SK-N-SH treated with all-trans-retinoic acid at 6 μM for 48 hours (cell line): ENCODE measurements around the gene FBXO3.

ENCODE experiments used
- ATAC-seq: fragments of 200-7000 bp; cut with Tn5 transposase; 3 replicates; pipeline ENCODE4 v1.9.1; 2020; ENCODE audit warnings: mild to moderate bottlenecking, moderate library complexity
- ARNTL ChIP-seq: fragments of 450-650 bp; formaldehyde crosslinking; IDR thresholded peaks from 2 replicates; pipeline ENCODE4 v1.5.0; 2020; ENCODE audit warnings: low read depth, mild to moderate bottlenecking, moderate library complexity, borderline replicate concordance
- BACH2 ChIP-seq: fragments of 250-450 bp; sonication (Bioruptor Pico); IDR thresholded peaks from 2 replicates; pipeline ENCODE4 v1.9.0; 2021; ENCODE audit warnings: mild to moderate bottlenecking, borderline replicate concordance
- CSDC2 ChIP-seq: fragments of 250-450 bp; sonication (Bioruptor Pico); IDR thresholded peaks from 2 replicates; pipeline ENCODE4 v1.5.0; 2020; ENCODE audit warnings: mild to moderate bottlenecking, moderate library complexity
- ESRRG ChIP-seq: fragments of 250-450 bp; sonication (Bioruptor Pico); IDR thresholded peaks from 2 replicates; pipeline ENCODE4 v1.6.1; 2021; ENCODE audit warnings: mild to moderate bottlenecking
- PPARA ChIP-seq: fragments of 250-450 bp; sonication (Bioruptor Pico); IDR thresholded peaks from 2 replicates; pipeline ENCODE4 v1.5.0; 2020; ENCODE audit warnings: mild to moderate bottlenecking, borderline replicate concordance
- RARB ChIP-seq: fragments of 250-450 bp; sonication (Bioruptor Pico); IDR thresholded peaks from 2 replicates; pipeline ENCODE4 v1.8.0; 2021; ENCODE audit warnings: mild to moderate bottlenecking, moderate library complexity
- SNAI2 ChIP-seq: fragments of 250-450 bp; sonication (Bioruptor Pico); IDR thresholded peaks from 2 replicates; pipeline ENCODE4 v1.5.0; 2020; ENCODE audit warnings: mild to moderate bottlenecking, moderate library complexity
- TOX ChIP-seq: fragments of 250-450 bp; sonication (Bioruptor Pico); IDR thresholded peaks from 2 replicates; pipeline ENCODE4 v1.8.0; 2021; ENCODE audit warnings: mild to moderate bottlenecking, moderate library complexity, borderline replicate concordance
- ZFP3 ChIP-seq: fragments of 250-450 bp; sonication (Bioruptor Pico); IDR thresholded peaks from 2 replicates; pipeline ENCODE4 v1.5.0; 2020; ENCODE audit warnings: mild to moderate bottlenecking, moderate library complexity
- ZFP30 ChIP-seq: fragments of 450-650 bp; formaldehyde crosslinking; IDR thresholded peaks from 2 replicates; pipeline ENCODE4 v1.5.0; 2022; ENCODE audit warnings: mild to moderate bottlenecking, moderate library complexity
- ZNF70 ChIP-seq: fragments of 450-650 bp; formaldehyde crosslinking; IDR thresholded peaks from 2 replicates; pipeline ENCODE4 v1.5.0; 2020; ENCODE audit warnings: mild to moderate bottlenecking, moderate library complexity
- ZNF8 ChIP-seq: fragments of 450-650 bp; formaldehyde crosslinking; IDR thresholded peaks from 2 replicates; pipeline ENCODE4 v1.5.0; 2020; ENCODE audit warnings: mild to moderate bottlenecking, moderate library complexity
- TF ChIP-seq, protein P1 (sequence below): fragments of 250-450 bp; sonication (Bioruptor Pico); IDR thresholded peaks from 2 replicates; pipeline ENCODE4 v1.8.0; 2021; ENCODE audit warnings: low read depth, mild to moderate bottlenecking, moderate library complexity, borderline replicate concordance
- TF ChIP-seq, protein P2 (sequence below): fragments of 250-450 bp; sonication (Bioruptor Pico); IDR thresholded peaks from 2 replicates; pipeline ENCODE4 v1.5.0; 2020; ENCODE audit warnings: mild to moderate bottlenecking, moderate library complexity
- TF ChIP-seq, protein P3 (sequence below): fragments of 250-450 bp; sonication (Bioruptor Pico); IDR thresholded peaks from 2 replicates; pipeline ENCODE4 v1.5.1; 2021; ENCODE audit warnings: mild to moderate bottlenecking, moderate library complexity
- TF ChIP-seq, protein P4 (sequence below): fragments of 250-450 bp; sonication (Bioruptor Pico); IDR thresholded peaks from 2 replicates; pipeline ENCODE4 v1.5.1; 2020; ENCODE audit warnings: low read depth, mild to moderate bottlenecking, moderate library complexity
- TF ChIP-seq, protein P5 (sequence below): fragments of 250-450 bp; sonication (Bioruptor Pico); IDR thresholded peaks from 2 replicates; pipeline ENCODE4 v1.8.0; 2020; ENCODE audit warnings: mild to moderate bottlenecking, moderate library complexity, borderline replicate concordance

FBXO3 gene

DNA sequence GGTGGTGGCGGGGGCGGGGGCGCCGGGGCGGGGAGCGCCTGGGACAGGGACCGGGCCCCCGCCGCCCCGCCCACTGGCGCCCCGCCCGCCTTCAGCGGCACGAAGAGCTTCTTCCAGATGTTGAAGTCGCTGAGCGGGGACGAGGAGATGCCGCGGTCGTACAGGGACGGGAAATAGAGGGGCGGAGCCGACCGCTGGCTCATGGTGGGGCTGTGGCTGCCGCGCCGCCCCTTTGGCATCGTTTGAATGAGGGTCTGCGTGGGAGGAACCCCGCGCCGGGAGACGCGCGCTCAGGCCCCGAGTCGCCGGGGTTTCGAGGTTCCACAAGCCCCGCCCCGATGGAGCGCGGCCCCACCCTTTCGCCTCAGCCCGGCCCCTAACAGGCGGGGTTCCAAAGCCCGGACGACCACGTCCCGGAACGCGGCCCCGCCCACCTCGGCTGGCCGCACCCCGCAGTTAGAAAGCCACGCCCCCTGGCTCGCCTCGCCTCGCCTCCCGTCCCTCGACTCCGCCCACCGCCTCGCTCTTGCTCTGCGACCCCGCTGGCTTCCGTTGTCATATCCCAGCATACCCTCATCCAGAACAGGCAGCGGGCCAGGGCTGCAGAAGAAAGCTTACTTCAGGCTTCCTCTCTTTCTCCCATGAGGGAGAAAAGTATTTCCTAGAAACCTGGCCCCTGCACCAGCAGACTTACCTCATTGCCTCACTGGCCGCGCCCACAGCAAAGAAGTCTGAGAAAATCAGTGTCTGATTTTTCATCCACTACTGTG lies 73.6 kb downstream of the FBXO3 start, which contains the start of gene C11orf91:
C11orf91 (minus strand) TSS at position 325 of the 770 bp plus-strand sequence; CDS start at position 239, 86 bp downstream.
- peak; percentile 86 for ATAC-seq
- TF ChIP-seq ARNTL (CRISPR knock-in tag) (no peak), ZFP30 (CRISPR knock-in tag) (no peak), SNAI2 (CRISPR knock-in tag) (no peak), RARB (CRISPR knock-in tag) (no peak), TOX (CRISPR knock-in tag) (no peak), CSDC2 (CRISPR knock-in tag) (no peak), ZFP3 (CRISPR knock-in tag) (no peak)
- TF ChIP-seq, protein P1, sequence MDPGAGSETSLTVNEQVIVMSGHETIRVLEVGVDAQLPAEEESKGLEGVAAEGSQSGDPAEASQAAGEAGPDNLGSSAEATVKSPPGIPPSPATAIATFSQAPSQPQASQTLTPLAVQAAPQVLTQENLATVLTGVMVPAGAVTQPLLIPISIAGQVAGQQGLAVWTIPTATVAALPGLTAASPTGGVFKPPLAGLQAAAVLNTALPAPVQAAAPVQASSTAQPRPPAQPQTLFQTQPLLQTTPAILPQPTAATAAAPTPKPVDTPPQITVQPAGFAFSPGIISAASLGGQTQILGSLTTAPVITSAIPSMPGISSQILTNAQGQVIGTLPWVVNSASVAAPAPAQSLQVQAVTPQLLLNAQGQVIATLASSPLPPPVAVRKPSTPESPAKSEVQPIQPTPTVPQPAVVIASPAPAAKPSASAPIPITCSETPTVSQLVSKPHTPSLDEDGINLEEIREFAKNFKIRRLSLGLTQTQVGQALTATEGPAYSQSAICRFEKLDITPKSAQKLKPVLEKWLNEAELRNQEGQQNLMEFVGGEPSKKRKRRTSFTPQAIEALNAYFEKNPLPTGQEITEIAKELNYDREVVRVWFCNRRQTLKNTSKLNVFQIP (CRISPR knock-in tag), result no peak
- TF ChIP-seq, protein P2, sequence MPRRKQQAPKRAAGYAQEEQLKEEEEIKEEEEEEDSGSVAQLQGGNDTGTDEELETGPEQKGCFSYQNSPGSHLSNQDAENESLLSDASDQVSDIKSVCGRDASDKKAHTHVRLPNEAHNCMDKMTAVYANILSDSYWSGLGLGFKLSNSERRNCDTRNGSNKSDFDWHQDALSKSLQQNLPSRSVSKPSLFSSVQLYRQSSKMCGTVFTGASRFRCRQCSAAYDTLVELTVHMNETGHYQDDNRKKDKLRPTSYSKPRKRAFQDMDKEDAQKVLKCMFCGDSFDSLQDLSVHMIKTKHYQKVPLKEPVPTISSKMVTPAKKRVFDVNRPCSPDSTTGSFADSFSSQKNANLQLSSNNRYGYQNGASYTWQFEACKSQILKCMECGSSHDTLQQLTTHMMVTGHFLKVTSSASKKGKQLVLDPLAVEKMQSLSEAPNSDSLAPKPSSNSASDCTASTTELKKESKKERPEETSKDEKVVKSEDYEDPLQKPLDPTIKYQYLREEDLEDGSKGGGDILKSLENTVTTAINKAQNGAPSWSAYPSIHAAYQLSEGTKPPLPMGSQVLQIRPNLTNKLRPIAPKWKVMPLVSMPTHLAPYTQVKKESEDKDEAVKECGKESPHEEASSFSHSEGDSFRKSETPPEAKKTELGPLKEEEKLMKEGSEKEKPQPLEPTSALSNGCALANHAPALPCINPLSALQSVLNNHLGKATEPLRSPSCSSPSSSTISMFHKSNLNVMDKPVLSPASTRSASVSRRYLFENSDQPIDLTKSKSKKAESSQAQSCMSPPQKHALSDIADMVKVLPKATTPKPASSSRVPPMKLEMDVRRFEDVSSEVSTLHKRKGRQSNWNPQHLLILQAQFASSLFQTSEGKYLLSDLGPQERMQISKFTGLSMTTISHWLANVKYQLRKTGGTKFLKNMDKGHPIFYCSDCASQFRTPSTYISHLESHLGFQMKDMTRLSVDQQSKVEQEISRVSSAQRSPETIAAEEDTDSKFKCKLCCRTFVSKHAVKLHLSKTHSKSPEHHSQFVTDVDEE (CRISPR knock-in tag), result no peak
- TF ChIP-seq, protein P3, sequence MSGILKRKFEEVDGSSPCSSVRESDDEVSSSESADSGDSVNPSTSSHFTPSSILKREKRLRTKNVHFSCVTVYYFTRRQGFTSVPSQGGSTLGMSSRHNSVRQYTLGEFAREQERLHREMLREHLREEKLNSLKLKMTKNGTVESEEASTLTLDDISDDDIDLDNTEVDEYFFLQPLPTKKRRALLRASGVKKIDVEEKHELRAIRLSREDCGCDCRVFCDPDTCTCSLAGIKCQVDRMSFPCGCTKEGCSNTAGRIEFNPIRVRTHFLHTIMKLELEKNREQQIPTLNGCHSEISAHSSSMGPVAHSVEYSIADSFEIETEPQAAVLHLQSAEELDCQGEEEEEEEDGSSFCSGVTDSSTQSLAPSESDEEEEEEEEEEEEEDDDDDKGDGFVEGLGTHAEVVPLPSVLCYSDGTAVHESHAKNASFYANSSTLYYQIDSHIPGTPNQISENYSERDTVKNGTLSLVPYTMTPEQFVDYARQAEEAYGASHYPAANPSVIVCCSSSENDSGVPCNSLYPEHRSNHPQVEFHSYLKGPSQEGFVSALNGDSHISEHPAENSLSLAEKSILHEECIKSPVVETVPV, result no peak

DNA sequence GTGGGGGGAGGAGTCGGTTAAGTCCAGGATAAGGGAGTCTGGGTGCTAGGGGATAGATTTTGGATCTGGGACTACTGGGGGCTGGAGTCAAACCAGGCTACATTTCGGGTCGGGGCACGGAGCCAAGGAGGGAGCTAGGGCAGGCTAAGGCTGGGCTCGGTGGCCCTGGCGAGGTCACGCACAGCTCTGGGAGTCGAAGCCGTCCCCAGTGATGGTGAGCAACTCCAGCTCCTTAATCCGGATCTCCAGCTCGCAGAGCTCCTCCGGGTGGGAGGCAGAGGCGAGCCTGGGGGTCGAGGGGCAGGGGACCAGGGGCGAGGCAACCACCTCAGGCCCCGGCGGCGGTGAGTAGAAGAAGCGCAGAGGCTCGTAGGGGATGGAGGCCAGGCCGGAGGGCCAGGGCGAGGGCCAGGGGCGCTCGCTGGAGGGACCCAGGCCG lies 74.2 kb downstream of the FBXO3 start:
- no peak for ATAC-seq
- TF ChIP-seq, protein P1 (CRISPR knock-in tag), result no peak
- TF ChIP-seq TOX (CRISPR knock-in tag) (no peak), ZNF70 (no peak), ZNF8 (no peak), ARNTL (CRISPR knock-in tag) (no peak), ESRRG (no peak), PPARA (CRISPR knock-in tag) (no peak)
- TF ChIP-seq, protein P4, sequence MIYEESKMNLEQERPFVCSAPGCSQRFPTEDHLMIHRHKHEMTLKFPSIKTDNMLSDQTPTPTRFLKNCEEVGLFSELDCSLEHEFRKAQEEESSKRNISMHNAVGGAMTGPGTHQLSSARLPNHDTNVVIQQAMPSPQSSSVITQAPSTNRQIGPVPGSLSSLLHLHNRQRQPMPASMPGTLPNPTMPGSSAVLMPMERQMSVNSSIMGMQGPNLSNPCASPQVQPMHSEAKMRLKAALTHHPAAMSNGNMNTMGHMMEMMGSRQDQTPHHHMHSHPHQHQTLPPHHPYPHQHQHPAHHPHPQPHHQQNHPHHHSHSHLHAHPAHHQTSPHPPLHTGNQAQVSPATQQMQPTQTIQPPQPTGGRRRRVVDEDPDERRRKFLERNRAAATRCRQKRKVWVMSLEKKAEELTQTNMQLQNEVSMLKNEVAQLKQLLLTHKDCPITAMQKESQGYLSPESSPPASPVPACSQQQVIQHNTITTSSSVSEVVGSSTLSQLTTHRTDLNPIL (CRISPR knock-in tag), result no peak
- TF ChIP-seq, protein P5, sequence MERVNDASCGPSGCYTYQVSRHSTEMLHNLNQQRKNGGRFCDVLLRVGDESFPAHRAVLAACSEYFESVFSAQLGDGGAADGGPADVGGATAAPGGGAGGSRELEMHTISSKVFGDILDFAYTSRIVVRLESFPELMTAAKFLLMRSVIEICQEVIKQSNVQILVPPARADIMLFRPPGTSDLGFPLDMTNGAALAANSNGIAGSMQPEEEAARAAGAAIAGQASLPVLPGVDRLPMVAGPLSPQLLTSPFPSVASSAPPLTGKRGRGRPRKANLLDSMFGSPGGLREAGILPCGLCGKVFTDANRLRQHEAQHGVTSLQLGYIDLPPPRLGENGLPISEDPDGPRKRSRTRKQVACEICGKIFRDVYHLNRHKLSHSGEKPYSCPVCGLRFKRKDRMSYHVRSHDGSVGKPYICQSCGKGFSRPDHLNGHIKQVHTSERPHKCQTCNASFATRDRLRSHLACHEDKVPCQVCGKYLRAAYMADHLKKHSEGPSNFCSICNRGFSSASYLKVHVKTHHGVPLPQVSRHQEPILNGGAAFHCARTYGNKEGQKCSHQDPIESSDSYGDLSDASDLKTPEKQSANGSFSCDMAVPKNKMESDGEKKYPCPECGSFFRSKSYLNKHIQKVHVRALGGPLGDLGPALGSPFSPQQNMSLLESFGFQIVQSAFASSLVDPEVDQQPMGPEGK, result no peak
- TF ChIP-seq, all 23 proteins: peak for 0

- no peak for ATAC-seq
Observed at GRCh38 chr11:33699515-33700062, 74.7 kb downstream of the FBXO3 start.

More at GRCh38 chr11:33699515-33700062, 74.7 kb downstream of the FBXO3 start:
- TF ChIP-seq ARNTL (CRISPR knock-in tag), result no peak
- TF ChIP-seq ZFP30 (CRISPR knock-in tag), result no peak
- TF ChIP-seq, protein P5, result no peak
- TF ChIP-seq BACH2 (CRISPR knock-in tag), result no peak
- TF ChIP-seq ESRRG, result no peak
- TF ChIP-seq, protein P4 (CRISPR knock-in tag), result no peak
